ENCODE results near the gene DTNBP1.

Gene DTNBP1

DNA sequence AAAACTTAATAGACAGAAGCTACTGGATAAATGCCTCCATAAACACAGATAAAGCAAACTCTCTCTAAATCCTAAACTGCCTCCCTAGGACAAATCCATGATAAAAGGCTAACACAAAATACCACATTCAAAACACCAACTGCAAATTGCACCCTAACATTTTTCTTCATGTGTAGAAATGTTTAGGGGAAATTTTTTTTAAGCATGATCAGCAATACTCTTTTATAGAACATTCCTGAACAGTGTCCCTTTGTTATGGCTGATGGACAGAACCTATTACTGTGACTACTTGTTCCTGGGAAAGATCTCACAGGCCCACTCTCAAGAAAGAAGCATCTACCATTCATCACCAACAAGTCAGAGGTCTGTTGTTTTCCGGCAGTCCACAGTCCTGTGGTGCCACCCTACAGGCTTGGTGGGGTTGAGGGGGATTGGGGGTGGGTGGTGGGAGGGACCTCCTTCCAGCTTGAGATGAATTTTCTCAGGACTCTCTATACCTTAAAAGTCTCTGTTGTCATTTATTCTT is 64.5 kb downstream of the DTNBP1 start:
- peaks cover 11% of the 10 kb centered on the region for H3K36me3 Mint-ChIP-seq (ENCODE audit: low read depth)
- ATAC-seq, result no peak
- H3K4me3 Mint-ChIP-seq, result no peak overlapping the region
- DNase-seq, result no peak
- H3K27ac Mint-ChIP-seq, result no peak overlapping the region
- H3K27me3 Mint-ChIP-seq, result no peaks in the 10 kb centered on the region
- peaks cover 27% of the 10 kb centered on the region for H3K4me1 Mint-ChIP-seq
- H3K9me3 Mint-ChIP-seq, result no peaks in the 10 kb centered on the region

DNA sequence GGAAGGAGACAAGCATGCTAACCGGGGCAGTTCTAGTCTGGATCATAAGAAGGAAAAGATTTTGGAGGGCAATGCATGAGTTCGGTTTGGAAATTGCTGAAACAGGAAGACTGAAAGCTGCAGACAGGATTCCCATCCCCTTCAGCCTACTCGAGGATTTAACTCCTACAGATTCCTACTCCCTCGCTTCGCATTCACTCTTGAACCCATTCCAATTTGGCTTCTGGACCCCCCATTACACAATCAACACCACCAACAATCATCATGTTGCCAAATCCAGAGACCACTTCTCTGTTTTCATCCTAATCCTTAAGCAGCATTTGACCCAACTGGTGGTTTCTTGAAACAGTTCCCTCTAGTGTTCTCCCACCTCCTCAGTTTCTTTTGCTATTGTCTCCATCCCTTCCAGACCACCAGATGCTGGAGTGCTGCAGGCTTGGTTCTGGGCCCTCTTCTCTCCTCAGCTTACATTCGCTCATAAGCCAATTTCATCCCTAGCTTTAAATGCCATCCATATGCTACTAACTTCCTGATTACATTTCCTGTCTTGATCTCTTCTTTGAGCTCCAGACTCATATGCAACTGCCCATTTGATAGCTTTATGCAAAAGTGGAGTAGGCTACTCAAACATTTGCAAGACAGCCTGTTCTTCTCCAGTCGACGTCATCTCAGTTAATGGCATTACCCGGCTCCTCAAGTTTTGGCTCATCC is 66.5 kb downstream of the DTNBP1 start:
- DNase-seq (no peak), ATAC-seq (no peak)
- Mint-ChIP-seq H3K27me3 (no peaks in the 10 kb centered on the region), H3K4me1 (peaks cover 42% of the 10 kb centered on the region), H3K4me3 (no peak overlapping the region), H3K9me3 (no peaks in the 10 kb centered on the region), H3K36me3 (ENCODE audit: low read depth) (peaks cover 8% of the 10 kb centered on the region), H3K27ac (no peak overlapping the region)

GRCh38 chr6:15595461-15596173 is 67.2 kb downstream of the DTNBP1 start:
- Mint-ChIP-seq H3K36me3 (ENCODE audit: low read depth) (peaks cover 5% of the 10 kb centered on the region), H3K27me3 (no peaks in the 10 kb centered on the region), H3K9me3 (no peaks in the 10 kb centered on the region), H3K27ac (no peak overlapping the region), H3K4me3 (no peak overlapping the region), H3K4me1 (peaks cover 39% of the 10 kb centered on the region)
- ATAC-seq (no peak), DNase-seq (no peak)

DNA sequence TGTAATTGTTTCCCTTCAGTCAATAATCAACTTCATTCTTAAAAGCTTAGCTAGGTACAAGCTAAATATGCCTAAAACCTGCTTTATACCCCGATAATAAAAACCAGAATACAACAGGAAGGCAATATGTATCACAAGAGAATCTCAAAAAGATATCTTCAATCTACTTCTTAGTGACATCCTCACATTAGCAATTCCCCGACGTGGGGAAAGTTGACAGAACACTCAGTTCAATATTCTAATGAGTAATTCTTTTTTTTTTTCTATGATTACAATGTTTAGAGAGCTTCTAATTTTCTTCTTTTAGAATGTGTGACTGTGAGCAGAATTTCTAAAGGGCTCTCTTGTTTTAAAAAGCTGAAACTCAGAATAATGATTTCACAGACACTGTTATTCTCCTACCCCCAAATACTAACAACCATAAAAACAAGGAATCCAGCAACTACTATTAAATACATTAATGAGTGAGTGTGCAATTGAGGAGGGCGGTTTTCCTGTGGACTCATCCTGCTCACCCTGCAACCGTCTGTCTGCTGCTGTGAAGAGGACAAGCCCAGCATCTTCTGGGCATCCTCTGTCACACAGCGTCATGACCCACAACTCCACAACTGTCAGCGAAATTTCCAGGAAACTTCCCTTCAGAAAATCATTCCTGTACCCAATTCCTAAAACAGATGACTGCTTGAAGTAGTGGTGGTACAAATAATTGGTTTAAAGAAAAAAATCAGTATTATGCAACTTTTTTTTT is 68.1 kb downstream of the DTNBP1 start:
- no peaks in the 10 kb centered on the region for H3K9me3 Mint-ChIP-seq
- no peaks in the 10 kb centered on the region for H3K27me3 Mint-ChIP-seq
- H3K27ac Mint-ChIP-seq, result no peak overlapping the region
- H3K4me3 Mint-ChIP-seq, result no peak overlapping the region
- peaks cover 40% of the 10 kb centered on the region for H3K4me1 Mint-ChIP-seq
- DNase-seq (no peak), ATAC-seq (no peak)
- H3K36me3 Mint-ChIP-seq (ENCODE audit: low read depth), result peaks cover 3% of the 10 kb centered on the region

GRCh38 chr6:15593798-15594197 is 69.0 kb downstream of the DTNBP1 start:
- peaks cover 48% of the 10 kb centered on the region for H3K4me1 Mint-ChIP-seq
- H3K27ac Mint-ChIP-seq, result no peak overlapping the region
- ATAC-seq, result no peak

GRCh38 chr6:15592610-15593009 is 70.2 kb downstream of the DTNBP1 start:
- peaks cover 6% of the 10 kb centered on the region for H3K36me3 Mint-ChIP-seq (ENCODE audit: low read depth)
- H3K27ac Mint-ChIP-seq, result no peak overlapping the region
- DNase-seq (no peak), ATAC-seq (peak; percentile 30)
- no peaks in the 10 kb centered on the region for H3K9me3 Mint-ChIP-seq
- no peaks in the 10 kb centered on the region for H3K27me3 Mint-ChIP-seq
- H3K4me3 Mint-ChIP-seq, result no peak overlapping the region
- H3K4me1 Mint-ChIP-seq, result peaks cover 48% of the 10 kb centered on the region

More at GRCh38 chr6:15593798-15594197, 69.0 kb downstream of the DTNBP1 start:
- H3K9me3 Mint-ChIP-seq, result no peaks in the 10 kb centered on the region
- DNase-seq, result no peak
- H3K36me3 Mint-ChIP-seq (ENCODE audit: low read depth), result peaks cover 4% of the 10 kb centered on the region
- no peak overlapping the region for H3K4me3 Mint-ChIP-seq
- H3K27me3 Mint-ChIP-seq, result no peaks in the 10 kb centered on the region

GRCh38 chr6:15588971-15589634 is 73.7 kb downstream of the DTNBP1 start:
- peaks cover 38% of the 10 kb centered on the region for H3K4me1 Mint-ChIP-seq
- no peak overlapping the region for H3K27ac Mint-ChIP-seq
- H3K36me3 Mint-ChIP-seq (ENCODE audit: low read depth), result peaks cover 5% of the 10 kb centered on the region
- H3K27me3 Mint-ChIP-seq, result no peaks in the 10 kb centered on the region
- peak; percentile 97 for ATAC-seq
- H3K9me3 Mint-ChIP-seq, result no peaks in the 10 kb centered on the region
- no peak for DNase-seq
- H3K4me3 Mint-ChIP-seq, result no peak overlapping the region

DNA sequence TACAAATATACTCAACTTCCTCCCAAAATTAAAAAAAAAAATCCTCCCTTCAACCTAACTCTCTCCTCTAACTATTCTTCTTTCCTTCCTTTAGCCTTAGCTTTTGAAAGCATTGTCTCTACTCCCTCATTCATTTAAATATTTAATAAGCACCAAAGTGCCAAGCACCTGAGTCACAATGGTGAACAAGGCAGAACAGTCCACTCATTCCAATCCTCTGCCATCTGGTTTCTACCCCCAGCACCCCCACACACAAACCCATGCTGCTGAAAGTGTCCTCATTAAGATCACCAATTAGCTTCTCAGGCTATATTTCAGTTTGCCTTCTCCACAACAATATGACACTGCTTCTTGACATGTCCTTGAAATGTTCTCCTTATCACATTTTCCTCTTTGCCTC is 76.3 kb downstream of the DTNBP1 start:
- DNase-seq, result no peak
- Mint-ChIP-seq H3K27ac (no peak overlapping the region), H3K36me3 (ENCODE audit: low read depth) (peaks cover 5% of the 10 kb centered on the region), H3K27me3 (no peaks in the 10 kb centered on the region), H3K9me3 (no peaks in the 10 kb centered on the region), H3K4me1 (peaks cover 19% of the 10 kb centered on the region), H3K4me3 (no peak overlapping the region)
- ATAC-seq, result no peak

DNA sequence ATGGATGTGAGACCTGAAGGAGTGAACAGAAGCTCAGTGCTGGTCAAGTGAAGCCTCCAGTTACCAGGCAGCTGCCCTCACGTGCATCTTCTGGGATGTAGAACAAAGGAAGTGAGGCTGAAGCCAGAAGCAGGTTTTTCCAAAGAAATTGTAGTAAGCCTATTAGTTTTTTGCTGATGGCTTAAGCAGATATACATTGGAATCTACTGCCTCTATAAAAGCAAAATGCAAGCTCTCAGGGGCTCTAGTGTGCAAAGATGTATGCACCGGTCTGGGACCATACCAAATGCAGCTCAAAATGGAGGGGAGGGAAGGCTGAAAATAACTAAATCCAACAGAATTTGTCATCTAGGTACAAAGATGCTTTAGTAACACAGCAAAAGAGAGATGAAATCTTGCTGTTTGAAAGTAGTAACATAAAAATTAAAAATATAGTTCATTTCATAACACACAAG is 77.0 kb downstream of the DTNBP1 start:
- H3K27ac Mint-ChIP-seq, result no peak overlapping the region
- no peaks in the 10 kb centered on the region for H3K9me3 Mint-ChIP-seq
- H3K36me3 Mint-ChIP-seq (ENCODE audit: low read depth), result peaks cover 5% of the 10 kb centered on the region
- DNase-seq, result no peak
- H3K4me1 Mint-ChIP-seq, result peaks cover 21% of the 10 kb centered on the region
- H3K27me3 Mint-ChIP-seq, result no peaks in the 10 kb centered on the region
- H3K4me3 Mint-ChIP-seq, result no peak overlapping the region
- no peak for ATAC-seq

DNA sequence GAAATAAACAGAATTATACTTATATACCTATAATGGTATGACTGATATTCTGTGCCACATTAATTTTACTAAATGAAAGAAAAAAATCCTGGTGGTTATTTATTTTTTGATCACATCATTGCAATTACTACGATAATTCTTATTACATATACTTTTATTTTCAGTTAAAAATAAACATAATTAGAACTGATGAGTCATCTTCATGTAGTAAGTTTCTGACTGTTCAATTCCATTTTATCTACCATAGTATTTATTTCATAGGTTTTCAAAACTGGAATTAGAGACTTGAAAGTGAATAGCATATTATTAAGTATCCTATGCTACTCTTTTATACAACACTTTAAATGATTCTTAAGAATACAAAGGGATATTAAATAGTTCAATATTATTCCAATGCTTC is 80.3 kb downstream of the DTNBP1 start:
- Mint-ChIP-seq H3K27ac (no peak overlapping the region), H3K4me1 (peaks cover 11% of the 10 kb centered on the region), H3K9me3 (no peaks in the 10 kb centered on the region), H3K36me3 (ENCODE audit: low read depth) (peaks cover 13% of the 10 kb centered on the region), H3K27me3 (no peaks in the 10 kb centered on the region), H3K4me3 (no peak overlapping the region)
- ATAC-seq (no peak), DNase-seq (no peak)

DNA sequence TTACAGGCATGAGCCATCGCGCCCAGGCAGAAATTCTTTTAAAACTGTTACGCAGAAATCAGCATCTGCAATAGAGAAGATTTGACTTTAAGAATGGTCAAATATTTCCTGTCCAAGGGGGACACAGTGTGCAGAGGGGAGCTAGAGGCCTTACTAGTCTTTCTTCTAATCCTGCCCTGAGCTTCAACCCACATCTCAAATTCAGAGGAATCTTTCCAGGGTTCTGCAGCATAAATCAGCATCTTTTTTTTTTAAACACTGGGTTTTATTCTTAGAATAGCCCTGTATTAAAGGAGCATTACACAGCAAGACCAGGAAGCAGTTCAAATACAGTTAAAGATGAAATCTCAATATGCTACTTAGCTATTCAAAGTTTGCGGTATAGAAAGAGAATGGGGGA is 81.1 kb downstream of the DTNBP1 start:
- no peak for ATAC-seq
- H3K4me1 Mint-ChIP-seq, result peaks cover 9% of the 10 kb centered on the region
- no peaks in the 10 kb centered on the region for H3K9me3 Mint-ChIP-seq
- no peak overlapping the region for H3K27ac Mint-ChIP-seq
- H3K36me3 Mint-ChIP-seq (ENCODE audit: low read depth), result peaks cover 13% of the 10 kb centered on the region
- H3K4me3 Mint-ChIP-seq, result no peak overlapping the region
- no peak for DNase-seq
- H3K27me3 Mint-ChIP-seq, result no peaks in the 10 kb centered on the region

GRCh38 chr6:15580326-15580725 is 82.5 kb downstream of the DTNBP1 start:
- ATAC-seq (no peak), DNase-seq (no peak)
- H3K27me3 Mint-ChIP-seq, result no peaks in the 10 kb centered on the region
- no peak overlapping the region for H3K27ac Mint-ChIP-seq
- no peaks in the 10 kb centered on the region for H3K9me3 Mint-ChIP-seq
- H3K4me1 Mint-ChIP-seq, result peaks cover 7% of the 10 kb centered on the region
- H3K4me3 Mint-ChIP-seq, result no peak overlapping the region
- H3K36me3 Mint-ChIP-seq (ENCODE audit: low read depth), result peaks cover 13% of the 10 kb centered on the region

GRCh38 chr6:15578716-15579391 is 84.0 kb downstream of the DTNBP1 start:
- ATAC-seq (no peak), DNase-seq (no peak)
- Mint-ChIP-seq H3K36me3 (ENCODE audit: low read depth) (peaks cover 17% of the 10 kb centered on the region), H3K27ac (no peak overlapping the region), H3K9me3 (no peaks in the 10 kb centered on the region), H3K4me1 (peaks cover 7% of the 10 kb centered on the region), H3K27me3 (no peaks in the 10 kb centered on the region), H3K4me3 (no peak overlapping the region)

Data from activated naive CD8-positive, alpha-beta T cell treated with anti-CD3 and anti-CD28 coated beads, Interleukin-2, amount 50 U/mL, for 24 hours (primary cell).